ENCODE measurements around the gene SP9. TPM values are rescaled to one million over a fixed set of nuclear protein-coding genes. Genes with fewer than 3 reads are reported as not detected.

SP9 gene
- polyA plus RNA-seq, 2 of the 4 experiments (the other 2 are of a cell fraction): 3.3 to 3.8 TPM

GRCh38 chr2:174341293-174341994 lies 6.7 kb downstream of the SP9 start:
- CTCF ChIA-PET: interaction anchor here (0.5 to 2.4 kb wide), 32 partner anchors 8 to 954 kb away, joined by 3 to 26 read pairs (median 4); partner anchors contain the start of gene SCRN3
- Histone ChIP-seq H3K9me3 (no peaks in the 10 kb centered on the region), H3K4me2 (peak overlapping the region; percentile 97), H3K4me1 (peaks cover 16% of the 10 kb centered on the region; the same call in 2 of the 3 replicates), H3K4me3 (peak overlapping the region; percentile 64; the same call in 1 of the 3 replicates), H3K27ac (peak overlapping the region; percentile 95 to 97)
- ATAC-seq (peak; percentile 23 to 69; a peak in 4 of 6 replicates), FAIRE-seq (no peak), DNase-seq (ENCODE audit: low read depth in 1 of 2, low spot score in 1 of 2) (peak in 1 of 2 experiments; percentile 88)
- TF ChIP-seq CBX8 (IDR thresholded peaks at IDR 0.05) (no peak), CEBPB (IDR thresholded peaks at IDR 0.05) (no peak), CTCF (IDR thresholded peaks at IDR 0.05) (peak; percentile 96), SMC3 (IDR thresholded peaks at IDR 0.05) (peak; percentile 85), TFCP2L1 (CRISPR knock-in tag; IDR thresholded peaks at IDR 0.05) (no peak), POLR2AphosphoS2 (conservative IDR thresholded peaks at IDR 0.05; ENCODE audit: low read length) (no peak), USF2 (IDR thresholded peaks at IDR 0.05) (no peak), MYC (IDR thresholded peaks at IDR 0.05; ENCODE audit: borderline replicate concordance, low read length) (peak; percentile 47; the same call in 1 of the 2 replicates), RAD21 (conservative IDR thresholded peaks at IDR 0.05 in 1 of 2, IDR thresholded peaks at IDR 0.05 in 1 of 2) (peak; percentile 95 to 96), PHF8 (IDR thresholded peaks at IDR 0.05; ENCODE audit: borderline replicate concordance, low read depth) (no peak), RCOR1 (IDR thresholded peaks at IDR 0.05; ENCODE audit: low read depth, low read length) (no peak), CBX2 (IDR thresholded peaks at IDR 0.05; ENCODE audit: borderline replicate concordance, low read depth) (no peak), NFE2L2 (conservative IDR thresholded peaks at IDR 0.05; ENCODE audit: low read length) (no peak), JUNB (IDR thresholded peaks at IDR 0.05) (no peak)
- TF ChIP-seq, protein P1, sequence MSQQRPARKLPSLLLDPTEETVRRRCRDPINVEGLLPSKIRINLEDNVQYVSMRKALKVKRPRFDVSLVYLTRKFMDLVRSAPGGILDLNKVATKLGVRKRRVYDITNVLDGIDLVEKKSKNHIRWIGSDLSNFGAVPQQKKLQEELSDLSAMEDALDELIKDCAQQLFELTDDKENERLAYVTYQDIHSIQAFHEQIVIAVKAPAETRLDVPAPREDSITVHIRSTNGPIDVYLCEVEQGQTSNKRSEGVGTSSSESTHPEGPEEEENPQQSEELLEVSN (IDR thresholded peaks at IDR 0.05; ENCODE audit: borderline replicate concordance, low read depth): peak; percentile 84
- TF ChIP-seq, protein P2, sequence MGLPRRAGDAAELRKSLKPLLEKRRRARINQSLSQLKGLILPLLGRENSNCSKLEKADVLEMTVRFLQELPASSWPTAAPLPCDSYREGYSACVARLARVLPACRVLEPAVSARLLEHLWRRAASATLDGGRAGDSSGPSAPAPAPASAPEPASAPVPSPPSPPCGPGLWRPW (IDR thresholded peaks at IDR 0.05): no peak
- TF ChIP-seq, protein P3, sequence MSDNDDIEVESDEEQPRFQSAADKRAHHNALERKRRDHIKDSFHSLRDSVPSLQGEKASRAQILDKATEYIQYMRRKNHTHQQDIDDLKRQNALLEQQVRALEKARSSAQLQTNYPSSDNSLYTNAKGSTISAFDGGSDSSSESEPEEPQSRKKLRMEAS (IDR thresholded peaks at IDR 0.05): peak; percentile 82
- POLR2A ChIA-PET: interaction anchor here (0.7 to 2.2 kb wide), 6 partner anchors 9 to 377 kb away, joined by 3 to 8 read pairs (median 4); partner anchors contain the start of genes OLA1 and SP3
- WGBS (ENCODE audit: missing lambda C conversion rate): 7% methylated on average over 31 of the region's 31 CpGs

DNA sequence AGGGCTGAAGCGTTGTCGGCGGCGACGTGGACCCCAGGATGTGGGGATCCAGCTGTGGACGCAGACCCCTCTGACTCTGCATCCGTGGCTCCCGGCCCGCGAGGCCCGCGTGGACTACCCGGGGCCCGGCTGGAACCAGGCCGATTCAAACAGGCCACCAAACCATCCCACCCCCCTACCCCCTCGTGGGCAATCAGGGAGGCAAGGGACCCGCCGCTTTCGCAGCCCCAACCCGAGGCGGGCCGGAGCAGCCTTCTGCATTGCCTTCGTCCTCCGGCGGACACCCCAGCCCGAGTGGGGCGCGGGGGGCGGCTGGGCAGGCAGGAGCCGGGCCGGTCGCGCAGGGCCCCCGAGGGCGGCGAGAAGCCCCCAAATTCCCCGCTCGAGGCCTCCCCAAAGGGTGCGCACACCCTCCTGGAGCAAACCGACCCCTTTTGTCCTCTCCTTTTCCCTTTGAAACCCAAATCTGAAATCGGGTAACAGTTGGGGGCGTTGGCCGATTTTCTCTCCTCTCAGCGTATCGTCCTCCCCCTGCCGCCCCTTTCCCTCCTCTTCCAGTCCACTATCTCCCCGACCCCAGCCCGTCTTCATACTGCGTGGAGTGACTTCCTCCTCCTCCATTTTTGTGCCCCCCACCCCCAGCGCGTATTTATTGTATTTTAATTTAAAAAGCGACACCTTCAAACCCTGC lies 7.4 kb downstream of the SP9 start:
- WGBS (ENCODE audit: missing lambda C conversion rate): 82% methylated on average over 35 of the region's 52 CpGs

More for the DNA sequence above, 7.4 kb downstream of the SP9 start:
- Histone ChIP-seq H3K4me1 (peaks cover 16% of the 10 kb centered on the region; the same call in 2 of the 3 replicates), H3K4me2 (peak overlapping the region; percentile 97), H3K27ac (peak overlapping the region in 1 of 2 experiments; percentile 49; a peak in 2 of 6 replicates), H3K4me3 (no peak overlapping the region), H3K9me3 (no peaks in the 10 kb centered on the region)
- POLR2A ChIA-PET: interaction anchor here (0.9 to 2.2 kb wide), 2 partner anchors 94 to 184 kb away, joined by 4 to 8 read pairs; partner anchors contain the start of gene OLA1
- TF ChIP-seq RAD21 (conservative IDR thresholded peaks at IDR 0.05 in 1 of 2, IDR thresholded peaks at IDR 0.05 in 1 of 2) (no peak), RCOR1 (IDR thresholded peaks at IDR 0.05; ENCODE audit: low read depth, low read length) (no peak), HDAC2 (IDR thresholded peaks at IDR 0.05) (no peak), HOXB13 (CRISPR knock-in tag; IDR thresholded peaks at IDR 0.05; ENCODE audit: low read depth) (no peak), ZSCAN20 (CRISPR knock-in tag; IDR thresholded peaks at IDR 0.05) (no peak), EHF (CRISPR knock-in tag; IDR thresholded peaks at IDR 0.05) (no peak), BHLHE40 (IDR thresholded peaks at IDR 0.05; ENCODE audit: low read depth, low read length) (no peak), MYC (IDR thresholded peaks at IDR 0.05; ENCODE audit: borderline replicate concordance, low read length) (no peak)
- TF ChIP-seq, protein P2 (IDR thresholded peaks at IDR 0.05): no peak
- TF ChIP-seq, protein P1 (IDR thresholded peaks at IDR 0.05; ENCODE audit: borderline replicate concordance, low read depth): no peak
- ATAC-seq: no peak
- FAIRE-seq: no peak
- CTCF ChIA-PET: interaction anchor here (0.9 to 2.4 kb wide), 18 partner anchors 8 to 948 kb away, joined by 3 to 26 read pairs (median 4); partner anchors contain the start of gene SCRN3
- no peak for DNase-seq (ENCODE audit: low read depth in 1 of 2, low spot score in 1 of 2)
